WI38 (cell line): ENCODE results near the gene HIF3A.
"Not testable (repeated sequence)": the region's sequence is repeated elsewhere in the genome, so short reads cannot be mapped to it uniquely, and the experiment has no call there.

Source experiments
- H3K4me3 ChIP-seq: 2 replicates; pipeline ENCODE4 v1.5.1; 2011; ENCODE audit warnings: low read depth, mild to moderate bottlenecking, control low read depth, low read length
- TF ChIP-seq, protein P1 (sequence below): IDR thresholded peaks from 2 replicates; pipeline ENCODE4 v1.5.1; 2012; ENCODE audit warnings: low read depth, mild to moderate bottlenecking, control low read depth, low read length

Gene HIF3A

DNA sequence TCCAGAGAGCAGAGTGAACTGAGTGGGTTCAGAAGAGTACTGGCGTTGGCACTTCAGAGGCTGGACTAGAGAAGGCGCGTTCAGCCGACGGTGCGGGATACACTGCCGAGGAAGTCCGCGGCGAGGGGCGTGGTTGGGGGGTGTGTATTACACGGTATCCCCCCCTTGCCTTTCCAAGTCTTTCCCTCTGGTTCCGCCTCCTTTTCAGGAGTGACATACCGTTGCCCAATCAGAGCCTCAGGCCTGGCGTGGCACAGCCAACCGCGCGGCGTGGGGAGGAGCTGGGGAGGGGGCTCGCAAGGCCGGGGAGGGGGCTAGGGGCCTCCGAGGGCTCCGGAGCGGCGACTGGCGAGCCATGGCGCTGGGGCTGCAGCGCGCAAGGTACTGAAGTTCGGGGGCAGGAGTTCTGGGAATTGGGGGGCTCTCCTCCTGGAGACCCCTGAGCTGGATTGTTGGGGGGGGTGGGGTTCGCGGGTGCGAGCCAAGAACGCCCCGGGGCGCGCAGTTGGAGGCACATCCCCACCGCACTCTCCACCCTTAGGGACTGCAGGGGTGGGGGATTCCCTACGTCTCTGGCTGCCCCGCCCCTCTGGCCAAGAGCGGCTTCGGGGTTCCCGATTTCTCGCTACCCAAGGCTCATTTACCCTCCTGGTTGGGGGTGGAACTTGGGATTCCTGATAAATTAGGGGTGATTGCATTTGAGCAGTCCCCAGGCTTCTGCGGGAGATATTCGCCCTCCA lies at the start of gene HIF3A:
HIF3A (plus strand) TSS at position 321 of the 740 bp plus-strand sequence; CDS start at position 356, 35 bp downstream.
- TF ChIP-seq, protein P1, sequence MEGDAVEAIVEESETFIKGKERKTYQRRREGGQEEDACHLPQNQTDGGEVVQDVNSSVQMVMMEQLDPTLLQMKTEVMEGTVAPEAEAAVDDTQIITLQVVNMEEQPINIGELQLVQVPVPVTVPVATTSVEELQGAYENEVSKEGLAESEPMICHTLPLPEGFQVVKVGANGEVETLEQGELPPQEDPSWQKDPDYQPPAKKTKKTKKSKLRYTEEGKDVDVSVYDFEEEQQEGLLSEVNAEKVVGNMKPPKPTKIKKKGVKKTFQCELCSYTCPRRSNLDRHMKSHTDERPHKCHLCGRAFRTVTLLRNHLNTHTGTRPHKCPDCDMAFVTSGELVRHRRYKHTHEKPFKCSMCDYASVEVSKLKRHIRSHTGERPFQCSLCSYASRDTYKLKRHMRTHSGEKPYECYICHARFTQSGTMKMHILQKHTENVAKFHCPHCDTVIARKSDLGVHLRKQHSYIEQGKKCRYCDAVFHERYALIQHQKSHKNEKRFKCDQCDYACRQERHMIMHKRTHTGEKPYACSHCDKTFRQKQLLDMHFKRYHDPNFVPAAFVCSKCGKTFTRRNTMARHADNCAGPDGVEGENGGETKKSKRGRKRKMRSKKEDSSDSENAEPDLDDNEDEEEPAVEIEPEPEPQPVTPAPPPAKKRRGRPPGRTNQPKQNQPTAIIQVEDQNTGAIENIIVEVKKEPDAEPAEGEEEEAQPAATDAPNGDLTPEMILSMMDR = no peak
- no peak within 1 kb of the TSS for H3K4me3 ChIP-seq

DNA sequence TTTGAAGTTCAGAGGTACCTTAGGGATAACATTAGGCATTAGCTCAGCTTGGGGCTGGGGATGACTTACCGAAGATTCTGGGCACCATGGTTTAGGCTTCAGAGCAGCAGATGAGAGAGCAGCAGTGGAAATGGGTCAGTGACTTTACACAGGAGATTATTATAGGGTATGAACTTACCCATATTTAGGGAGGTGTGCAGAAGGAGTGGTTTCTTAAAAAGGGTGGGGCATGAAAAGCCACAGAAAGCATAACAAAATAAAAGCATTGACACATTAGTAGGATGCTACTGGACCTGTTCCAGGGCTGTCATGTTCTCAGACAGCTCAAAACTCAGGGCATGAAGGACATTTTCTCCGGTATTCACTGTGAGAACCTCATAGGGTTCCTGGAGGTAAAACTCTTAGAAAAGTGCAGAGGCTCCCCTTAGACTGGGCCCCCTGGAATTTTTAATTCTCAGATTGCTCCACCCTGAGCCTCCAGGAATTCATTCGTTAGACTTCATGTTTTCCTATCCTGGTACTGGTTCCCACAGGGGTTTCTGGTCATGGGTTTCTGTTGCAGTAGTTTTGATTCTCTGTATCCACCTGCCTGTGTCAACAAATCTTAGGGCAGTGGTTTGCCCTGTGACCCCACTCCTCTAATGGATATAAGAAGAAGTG lies 46.6 kb upstream of the HIF3A start:
- TF ChIP-seq, protein P1 = no peak

DNA sequence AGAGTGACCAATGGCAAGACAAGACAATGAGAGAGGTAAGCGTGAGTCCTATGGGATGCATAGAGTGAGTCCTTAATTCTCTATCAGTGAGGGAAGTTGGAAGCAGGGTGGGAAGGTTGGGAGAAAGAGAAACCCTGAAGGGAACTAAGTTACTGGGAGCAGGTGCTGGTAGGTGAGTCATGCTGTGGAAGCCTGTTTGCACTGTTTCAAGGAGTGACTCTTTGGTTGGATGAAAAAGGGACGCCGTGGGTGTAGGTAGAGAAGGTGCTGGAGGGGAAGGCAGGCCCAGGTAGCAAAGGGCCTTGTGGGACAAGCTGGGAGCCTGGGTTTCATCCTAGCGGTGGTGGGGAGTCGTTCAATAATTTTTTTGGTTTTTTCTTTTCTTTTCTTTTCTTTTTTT lies 45.4 kb upstream of the HIF3A start:
- H3K4me3 ChIP-seq = no peak overlapping the region
- TF ChIP-seq, protein P1 = no peak

More for the DNA sequence above, 46.6 kb upstream of the HIF3A start:
- H3K4me3 ChIP-seq = no peak overlapping the region

DNA sequence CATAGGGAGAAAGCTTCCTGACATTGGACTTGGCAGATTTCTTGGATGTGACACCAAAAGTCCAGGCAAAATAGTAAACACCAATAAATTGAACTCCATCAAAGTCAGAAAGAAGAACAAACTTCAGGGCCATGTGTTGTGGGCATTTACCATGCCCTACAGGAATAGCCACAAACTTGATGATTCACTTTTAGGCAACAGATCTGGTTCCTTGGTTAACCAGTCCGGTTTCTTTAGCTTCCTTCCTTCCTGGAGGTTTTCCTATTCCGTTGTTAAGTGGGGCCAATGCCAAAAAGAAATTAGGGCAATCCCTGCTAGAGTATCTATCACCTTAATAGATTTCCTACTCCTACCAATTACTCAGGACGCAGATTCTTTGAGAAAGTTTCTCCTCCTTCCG lies 42.1 kb upstream of the HIF3A start:
- no peak overlapping the region for H3K4me3 ChIP-seq
- TF ChIP-seq, protein P1 = no peak

DNA sequence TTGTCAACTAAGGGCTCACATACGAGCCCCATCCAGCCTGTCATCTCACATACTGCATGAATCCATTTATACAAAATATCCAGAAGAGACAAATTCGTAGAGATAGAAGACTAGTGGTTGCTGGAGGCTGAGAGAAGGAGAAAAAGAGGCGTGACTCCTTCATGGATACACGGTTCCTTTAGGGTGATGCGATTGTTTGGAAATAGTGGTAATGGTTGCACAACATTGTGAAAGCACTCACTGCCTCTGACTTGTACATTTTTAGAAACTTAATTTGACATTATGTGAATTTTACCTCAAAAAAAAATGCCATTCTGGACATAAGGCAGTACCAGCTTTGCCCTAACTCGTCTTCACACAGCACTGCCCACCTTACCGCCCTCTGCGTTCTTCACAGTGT lies 40.0 kb upstream of the HIF3A start:
- TF ChIP-seq, protein P1 = no peak
- H3K4me3 ChIP-seq = no peak overlapping the region

DNA sequence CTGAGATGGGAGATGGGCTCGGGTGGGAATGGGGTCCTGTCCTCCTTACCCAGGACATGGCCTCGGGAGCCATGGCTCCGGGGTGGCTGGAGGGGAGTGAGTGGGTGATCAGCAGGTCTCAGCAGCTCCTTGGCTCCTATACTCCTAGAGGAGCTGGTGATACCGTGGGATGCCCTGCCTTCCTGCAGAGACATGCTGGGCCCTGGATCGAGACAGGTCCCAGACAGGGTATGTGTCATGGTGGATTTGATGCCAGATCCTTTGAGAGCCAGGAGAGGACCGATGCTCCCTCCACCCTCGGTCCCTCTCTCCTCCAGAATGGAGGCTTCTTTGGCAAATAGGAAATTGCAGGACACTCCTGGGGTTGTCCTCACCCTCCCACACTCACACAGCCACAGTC lies 35.3 kb upstream of the HIF3A start:
- not testable (repeated sequence) for H3K4me3 ChIP-seq

DNA sequence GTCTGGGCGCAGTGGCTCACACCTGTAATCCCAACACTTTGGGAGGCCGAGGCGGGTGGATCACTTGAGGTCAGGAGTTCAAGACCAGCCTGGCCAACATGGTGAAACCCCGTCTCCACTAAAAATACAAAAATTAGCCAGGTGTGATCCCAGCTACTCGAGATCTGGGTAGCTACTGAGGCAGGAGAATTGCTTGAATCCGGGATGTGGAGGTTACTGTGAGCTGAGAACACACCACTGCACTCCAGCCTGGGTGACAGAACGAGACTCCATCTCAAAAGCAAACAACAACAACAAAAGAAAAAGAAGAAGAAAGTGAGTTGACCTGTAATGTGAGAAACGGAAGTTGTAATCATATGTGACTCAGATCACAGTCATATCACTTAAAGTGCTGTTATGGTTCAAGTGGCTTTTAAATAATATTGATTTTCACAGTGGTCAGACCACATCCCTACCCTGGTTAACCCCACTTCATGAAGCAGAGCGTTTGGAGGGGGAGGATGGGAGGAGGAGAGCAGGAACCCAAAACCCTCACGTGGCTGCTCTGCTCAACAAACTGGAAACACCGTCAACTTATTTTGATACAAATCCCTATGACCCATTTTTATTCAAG lies 34.1 kb upstream of the HIF3A start:
- not testable (repeated sequence) for H3K4me3 ChIP-seq

DNA sequence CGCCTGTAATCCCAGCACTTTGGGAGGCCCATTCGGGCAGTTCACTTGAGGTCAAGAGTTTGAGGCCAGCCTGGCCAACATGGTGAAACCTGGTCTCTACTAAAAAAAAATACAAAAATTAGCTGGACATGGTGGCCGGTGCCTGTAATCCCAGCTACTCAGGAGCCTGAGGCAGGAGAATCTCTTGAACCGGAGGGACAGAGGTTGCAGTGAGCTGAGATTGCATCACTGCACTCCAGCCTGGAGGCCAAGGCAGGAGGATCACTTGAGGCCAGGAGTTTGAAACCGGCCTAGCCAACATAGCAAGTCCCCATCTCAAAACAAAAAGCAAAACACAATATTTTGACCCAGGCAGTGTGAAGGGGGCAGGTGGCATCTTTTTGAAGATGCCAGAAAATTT lies 32.0 kb upstream of the HIF3A start:
- not testable (repeated sequence) for H3K4me3 ChIP-seq
